Adrenal gland (tissue), 5 donors: ENCODE results near the gene PSMD8.

ENCODE experiments used
- POLR2A ChIP-seq, 2 donors: fragments of 450-650 bp; IDR thresholded peaks; one replicate each; pipeline ENCODE4 v1.6.1; 2017; ENCODE audit warnings: antibody characterized with exemption in 2 of 2, mild to moderate bottlenecking in 2 of 2, moderate library complexity in 1 of 2
- TF ChIP-seq, protein P1 (sequence below), 6 experiments: fragments of 450-650 bp in 4 of 6; fragments of 200-600 bp in 2 of 6; sonication (generic) in 1 of 6; IDR thresholded peaks; 1 replicate in 5 of 6; 2 replicates in 1 of 6; pipeline versions ENCODE4 v1.5.1 to v1.8.0; 2016 to 2021; ENCODE audit warnings: antibody characterized with exemption in 6 of 6, mild to moderate bottlenecking in 2 of 6, moderate library complexity in 1 of 6
- donor health status: DM: no; HTN: no; CAD: no.

DNA sequence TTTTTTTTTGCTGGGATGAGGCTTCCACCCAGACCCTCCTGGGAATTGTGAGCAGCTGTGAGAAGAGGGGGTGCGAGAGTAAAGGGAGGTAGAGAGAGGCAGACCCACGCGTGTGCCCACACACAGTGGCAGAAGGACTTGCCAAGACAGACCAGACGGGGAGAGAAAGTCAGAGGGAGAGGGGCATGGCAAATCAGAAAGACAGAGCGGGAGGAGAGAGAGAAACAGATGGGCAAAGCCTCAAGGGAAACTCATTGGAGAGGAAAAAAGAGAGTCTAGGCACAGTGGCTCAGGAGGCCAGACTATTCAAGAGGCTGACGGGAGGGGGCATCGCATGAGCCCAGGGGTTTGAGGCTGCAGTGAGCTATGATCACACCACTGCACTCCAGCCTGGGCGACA lies 21.8 kb upstream of the PSMD8 start:
- TF ChIP-seq, protein P1, sequence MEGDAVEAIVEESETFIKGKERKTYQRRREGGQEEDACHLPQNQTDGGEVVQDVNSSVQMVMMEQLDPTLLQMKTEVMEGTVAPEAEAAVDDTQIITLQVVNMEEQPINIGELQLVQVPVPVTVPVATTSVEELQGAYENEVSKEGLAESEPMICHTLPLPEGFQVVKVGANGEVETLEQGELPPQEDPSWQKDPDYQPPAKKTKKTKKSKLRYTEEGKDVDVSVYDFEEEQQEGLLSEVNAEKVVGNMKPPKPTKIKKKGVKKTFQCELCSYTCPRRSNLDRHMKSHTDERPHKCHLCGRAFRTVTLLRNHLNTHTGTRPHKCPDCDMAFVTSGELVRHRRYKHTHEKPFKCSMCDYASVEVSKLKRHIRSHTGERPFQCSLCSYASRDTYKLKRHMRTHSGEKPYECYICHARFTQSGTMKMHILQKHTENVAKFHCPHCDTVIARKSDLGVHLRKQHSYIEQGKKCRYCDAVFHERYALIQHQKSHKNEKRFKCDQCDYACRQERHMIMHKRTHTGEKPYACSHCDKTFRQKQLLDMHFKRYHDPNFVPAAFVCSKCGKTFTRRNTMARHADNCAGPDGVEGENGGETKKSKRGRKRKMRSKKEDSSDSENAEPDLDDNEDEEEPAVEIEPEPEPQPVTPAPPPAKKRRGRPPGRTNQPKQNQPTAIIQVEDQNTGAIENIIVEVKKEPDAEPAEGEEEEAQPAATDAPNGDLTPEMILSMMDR (IDR thresholded peaks at IDR 0.05) = no peak
- no peak for TF ChIP-seq POLR2A (IDR thresholded peaks at IDR 0.05)
